ENCODE results near the gene ADSL. TPM values are rescaled to one million over a fixed set of nuclear protein-coding genes. Genes with fewer than 3 reads are reported as not detected.

ADSL gene
- total RNA-seq, 1 donor from 2014 or later, result 83.4 TPM

DNA sequence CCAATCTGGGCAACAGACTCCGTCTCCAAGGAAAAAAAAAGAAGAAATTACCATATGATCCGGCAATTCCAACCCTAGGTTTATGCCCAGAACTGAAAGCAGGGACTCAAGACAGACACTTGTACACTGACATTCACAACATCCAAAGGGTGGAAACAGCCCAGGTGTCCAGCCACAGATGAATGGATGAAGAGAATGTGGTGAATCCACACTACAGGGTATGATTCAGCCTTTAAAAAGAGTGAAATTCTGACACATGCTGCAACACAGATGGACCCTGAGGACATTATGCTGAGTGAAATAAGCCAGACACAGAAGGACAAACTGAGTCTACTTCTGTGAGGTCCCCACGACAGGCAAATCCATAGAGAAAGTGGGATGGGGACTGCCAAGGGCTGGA, 68.0 kb downstream of the ADSL start:
- peaks cover 3% of the 10 kb centered on the region for H3K36me3 Mint-ChIP-seq (ENCODE audit: low read depth, unreplicated experiment)
- Histone ChIP-seq H3K4me1 (ENCODE audit: insufficient read depth, low read length) (peaks cover 4% of the 10 kb centered on the region), H3K9ac (ENCODE audit: low read length) (no peak overlapping the region), H3K27me3 (ENCODE audit: insufficient read depth, low read length) (no peaks in the 10 kb centered on the region), H3K4me3 (ENCODE audit: insufficient read depth, low read depth, low read length) (no peak overlapping the region), H3K36me3 (ENCODE audit: insufficient read depth, low read length) (peaks cover 10% of the 10 kb centered on the region), H2AFZ (ENCODE audit: low read depth, low read length) (no peak overlapping the region), H3K4me2 (ENCODE audit: low read length) (no peak overlapping the region), H4K20me1 (ENCODE audit: insufficient read depth, low read length) (peaks cover 81% of the 10 kb centered on the region), H3K27ac (ENCODE audit: low read depth, low read length) (no peak overlapping the region), H3K9me3 (ENCODE audit: insufficient read depth, low read depth, low read length) (no peaks in the 10 kb centered on the region), H3K79me2 (ENCODE audit: insufficient read depth, low read length) (peaks cover 4% of the 10 kb centered on the region)
- DNase-seq (ENCODE audit: low read depth) (peak; percentile 18), FAIRE-seq (peak; percentile 43)
- H3K27ac Mint-ChIP-seq (ENCODE audit: unreplicated experiment), result peak overlapping the region; percentile 59
- H3K4me1 Mint-ChIP-seq (ENCODE audit: low read depth, unreplicated experiment), result peaks cover 2% of the 10 kb centered on the region
- TF ChIP-seq EZH2 (IDR thresholded peaks at IDR 0.05; ENCODE audit: insufficient read depth, low read length), result no peak
- TF ChIP-seq, protein P1, sequence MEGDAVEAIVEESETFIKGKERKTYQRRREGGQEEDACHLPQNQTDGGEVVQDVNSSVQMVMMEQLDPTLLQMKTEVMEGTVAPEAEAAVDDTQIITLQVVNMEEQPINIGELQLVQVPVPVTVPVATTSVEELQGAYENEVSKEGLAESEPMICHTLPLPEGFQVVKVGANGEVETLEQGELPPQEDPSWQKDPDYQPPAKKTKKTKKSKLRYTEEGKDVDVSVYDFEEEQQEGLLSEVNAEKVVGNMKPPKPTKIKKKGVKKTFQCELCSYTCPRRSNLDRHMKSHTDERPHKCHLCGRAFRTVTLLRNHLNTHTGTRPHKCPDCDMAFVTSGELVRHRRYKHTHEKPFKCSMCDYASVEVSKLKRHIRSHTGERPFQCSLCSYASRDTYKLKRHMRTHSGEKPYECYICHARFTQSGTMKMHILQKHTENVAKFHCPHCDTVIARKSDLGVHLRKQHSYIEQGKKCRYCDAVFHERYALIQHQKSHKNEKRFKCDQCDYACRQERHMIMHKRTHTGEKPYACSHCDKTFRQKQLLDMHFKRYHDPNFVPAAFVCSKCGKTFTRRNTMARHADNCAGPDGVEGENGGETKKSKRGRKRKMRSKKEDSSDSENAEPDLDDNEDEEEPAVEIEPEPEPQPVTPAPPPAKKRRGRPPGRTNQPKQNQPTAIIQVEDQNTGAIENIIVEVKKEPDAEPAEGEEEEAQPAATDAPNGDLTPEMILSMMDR (IDR thresholded peaks at IDR 0.05; ENCODE audit: insufficient read depth, low read depth, low read length), result no peak
- no peaks in the 10 kb centered on the region for H3K27me3 Mint-ChIP-seq (ENCODE audit: low read depth, unreplicated experiment)
- no peaks in the 10 kb centered on the region for H3K9me3 Mint-ChIP-seq (ENCODE audit: unreplicated experiment)
- H3K4me3 Mint-ChIP-seq (ENCODE audit: unreplicated experiment), result no peak overlapping the region

DNA sequence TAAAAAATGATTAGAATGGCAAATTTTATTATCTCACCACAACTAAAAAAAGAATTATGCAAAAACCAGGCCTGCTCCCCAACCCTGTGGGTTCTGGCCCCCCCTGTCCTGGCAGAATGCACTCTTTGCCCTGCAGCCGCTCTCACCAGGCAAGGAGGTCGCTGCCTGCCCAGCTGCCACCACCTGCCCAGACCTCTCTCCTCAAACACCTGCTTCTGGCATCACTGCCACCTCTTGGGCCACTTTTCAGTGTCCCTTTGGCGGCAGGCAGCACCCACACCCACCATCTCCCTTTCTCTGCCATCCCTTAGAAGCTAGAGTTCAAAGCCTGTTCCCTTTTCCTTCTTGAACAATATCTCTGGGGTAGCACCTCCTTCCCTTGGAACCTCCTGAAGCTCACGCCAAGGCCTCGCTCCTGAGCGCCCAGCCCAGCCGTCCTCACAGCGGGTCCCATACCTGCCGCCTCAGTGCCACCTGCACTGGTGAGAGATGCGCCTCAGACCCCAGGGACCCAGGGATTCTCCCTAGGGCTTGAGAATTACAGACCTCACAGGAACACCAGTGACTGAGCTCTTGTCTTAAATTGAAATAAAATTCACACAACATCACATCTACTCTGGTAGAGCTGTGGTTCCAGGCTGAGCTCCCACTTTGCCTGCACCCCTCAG, 68.7 kb downstream of the ADSL start:
- no peak overlapping the region for H3K4me3 ChIP-seq (ENCODE audit: insufficient read depth, low read depth, low read length)
- no peak for FAIRE-seq

More for the DNA sequence above, 68.7 kb downstream of the ADSL start:
- H3K4me1 ChIP-seq (ENCODE audit: insufficient read depth, low read length), result peaks cover 4% of the 10 kb centered on the region
- peak overlapping the region; percentile 78 for H3K27ac Mint-ChIP-seq (ENCODE audit: unreplicated experiment)
- peaks cover 15% of the 10 kb centered on the region for H3K36me3 ChIP-seq (ENCODE audit: insufficient read depth, low read length)
- H3K9me3 Mint-ChIP-seq (ENCODE audit: unreplicated experiment), result no peaks in the 10 kb centered on the region
- peaks cover 2% of the 10 kb centered on the region for H3K4me1 Mint-ChIP-seq (ENCODE audit: low read depth, unreplicated experiment)
- H3K27me3 ChIP-seq (ENCODE audit: insufficient read depth, low read length), result no peaks in the 10 kb centered on the region
- no peak for TF ChIP-seq EZH2 (IDR thresholded peaks at IDR 0.05; ENCODE audit: insufficient read depth, low read length)
- TF ChIP-seq, protein P1 (IDR thresholded peaks at IDR 0.05; ENCODE audit: insufficient read depth, low read depth, low read length), result no peak
- no peak overlapping the region for H3K4me2 ChIP-seq (ENCODE audit: low read length)
- no peaks in the 10 kb centered on the region for H3K9me3 ChIP-seq (ENCODE audit: insufficient read depth, low read depth, low read length)
- no peak overlapping the region for H3K9ac ChIP-seq (ENCODE audit: low read length)
- H3K27me3 Mint-ChIP-seq (ENCODE audit: low read depth, unreplicated experiment), result no peaks in the 10 kb centered on the region
- peaks cover 3% of the 10 kb centered on the region for H3K36me3 Mint-ChIP-seq (ENCODE audit: low read depth, unreplicated experiment)
- no peak for DNase-seq (ENCODE audit: low read depth)
- H4K20me1 ChIP-seq (ENCODE audit: insufficient read depth, low read length), result peaks cover 81% of the 10 kb centered on the region
- peak overlapping the region; percentile 24 for H3K4me3 Mint-ChIP-seq (ENCODE audit: unreplicated experiment)
- peaks cover 4% of the 10 kb centered on the region for H3K79me2 ChIP-seq (ENCODE audit: insufficient read depth, low read length)
- no peak overlapping the region for H3K27ac ChIP-seq (ENCODE audit: low read depth, low read length)
- no peak overlapping the region for H2AFZ ChIP-seq (ENCODE audit: low read depth, low read length)

All from astrocyte (in vitro differentiated cells and primary cell).